GM18502 (cell line): ENCODE results near the gene NAA60.

ENCODE experiments used
- ATAC-seq: cut with Tn5 transposase; IDR thresholded peaks from one replicate; pipeline ENCODE4 v1.9.1; 2021; ENCODE audit warnings: mild to moderate bottlenecking; ENCODE audit not compliant: unreplicated experiment, poor library complexity

NAA60 gene

DNA sequence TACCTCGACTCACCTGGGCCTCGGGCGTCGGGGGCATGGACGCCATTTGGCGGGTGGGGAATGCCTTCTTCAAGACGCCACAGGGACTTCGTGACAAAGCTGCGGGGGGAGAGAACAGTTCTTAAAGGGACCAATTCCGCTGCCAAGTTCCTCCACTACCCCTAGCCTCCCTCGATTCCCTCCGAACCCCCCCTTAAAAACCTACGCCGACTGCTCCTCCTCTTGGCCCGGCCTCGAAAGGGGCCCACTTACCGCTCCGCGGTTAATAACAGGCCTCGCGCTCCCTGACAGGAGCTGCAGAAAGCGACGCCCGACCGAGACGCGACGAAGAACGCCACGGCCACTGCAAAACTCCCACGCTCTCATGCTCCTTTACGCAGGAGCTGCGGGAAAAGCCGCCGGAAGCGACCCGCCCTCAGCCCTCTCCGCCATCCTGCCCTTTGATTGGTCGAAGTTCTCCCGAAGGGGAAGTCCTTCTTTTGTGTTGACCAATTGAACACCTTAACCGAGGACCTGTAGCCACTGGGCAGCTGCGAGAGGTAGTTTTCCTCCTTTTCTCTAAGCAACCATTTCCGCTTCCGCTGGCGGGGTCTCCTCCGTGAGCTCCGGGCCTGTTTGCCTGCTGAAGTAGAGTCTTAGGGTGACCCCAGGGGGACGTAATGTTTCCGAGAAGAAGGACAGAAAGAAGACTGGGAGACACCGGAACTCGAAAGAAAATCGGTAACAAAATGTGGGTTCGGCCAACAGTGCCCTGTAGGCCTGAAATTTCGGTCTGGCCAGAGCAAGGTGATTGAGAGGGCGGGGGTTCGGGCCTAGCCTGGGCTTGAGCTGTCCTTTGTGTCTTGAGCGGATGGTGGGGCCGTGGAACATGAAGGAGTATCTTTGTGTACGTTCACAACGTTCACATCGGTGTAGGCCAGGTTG is at the start of gene NAA60, which contains the start of gene ZNF597:
Gene NAA60 (plus strand): TSS at position 573 of the 924 bp plus-strand sequence. CDS start 32,548 bp downstream, outside the sequence.
Gene ZNF597 (minus strand): TSS at position 397 of the 924 bp plus-strand sequence. CDS start 351 bp downstream, at position 46.
- peak; percentile 92 for ATAC-seq

GRCh38 chr16:3400446-3400778 is 43.1 kb upstream of the NAA60 start:
- ATAC-seq: no peak

GRCh38 chr16:3400779-3401688 is 42.4 kb upstream of the NAA60 start, which contains the start of the genes ZNF174 and ZSCAN32:
ZNF174 (plus strand) TSS chr16:3401215; CDS start chr16:3402005, 790 bp downstream.
ZSCAN32 (minus strand) TSS chr16:3401004; CDS start chr16:3397557, 3,447 bp downstream.
- ATAC-seq: peak; percentile 96

DNA sequence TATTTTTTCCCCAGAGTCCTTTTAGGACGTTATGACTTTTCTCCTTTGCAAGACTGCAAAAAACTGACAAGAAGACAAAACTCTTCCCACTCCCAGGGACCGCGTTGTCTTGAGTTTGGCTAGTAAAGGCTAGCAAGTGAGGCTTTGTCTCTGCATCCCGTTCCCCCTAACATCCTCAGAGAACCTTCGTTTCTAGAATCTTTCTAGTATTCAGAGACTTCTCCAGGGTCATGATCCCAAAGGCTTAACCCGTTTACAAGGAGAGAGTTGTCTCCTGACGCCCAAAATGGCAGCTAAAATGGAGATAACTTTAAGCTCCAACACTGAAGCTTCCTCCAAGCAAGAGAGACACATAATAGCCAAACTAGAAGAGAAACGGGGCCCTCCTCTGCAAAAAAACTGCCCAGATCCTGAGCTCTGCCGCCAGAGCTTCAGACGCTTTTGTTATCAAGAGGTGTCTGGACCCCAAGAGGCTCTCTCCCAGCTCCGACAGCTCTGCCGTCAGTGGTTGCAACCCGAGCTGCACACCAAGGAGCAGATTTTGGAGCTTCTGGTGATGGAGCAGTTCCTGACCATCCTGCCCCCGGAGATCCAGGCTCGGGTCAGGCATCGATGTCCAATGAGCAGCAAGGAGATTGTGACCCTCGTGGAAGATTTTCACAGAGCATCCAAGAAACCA is 41.6 kb upstream of the NAA60 start:
- no peak for ATAC-seq

DNA sequence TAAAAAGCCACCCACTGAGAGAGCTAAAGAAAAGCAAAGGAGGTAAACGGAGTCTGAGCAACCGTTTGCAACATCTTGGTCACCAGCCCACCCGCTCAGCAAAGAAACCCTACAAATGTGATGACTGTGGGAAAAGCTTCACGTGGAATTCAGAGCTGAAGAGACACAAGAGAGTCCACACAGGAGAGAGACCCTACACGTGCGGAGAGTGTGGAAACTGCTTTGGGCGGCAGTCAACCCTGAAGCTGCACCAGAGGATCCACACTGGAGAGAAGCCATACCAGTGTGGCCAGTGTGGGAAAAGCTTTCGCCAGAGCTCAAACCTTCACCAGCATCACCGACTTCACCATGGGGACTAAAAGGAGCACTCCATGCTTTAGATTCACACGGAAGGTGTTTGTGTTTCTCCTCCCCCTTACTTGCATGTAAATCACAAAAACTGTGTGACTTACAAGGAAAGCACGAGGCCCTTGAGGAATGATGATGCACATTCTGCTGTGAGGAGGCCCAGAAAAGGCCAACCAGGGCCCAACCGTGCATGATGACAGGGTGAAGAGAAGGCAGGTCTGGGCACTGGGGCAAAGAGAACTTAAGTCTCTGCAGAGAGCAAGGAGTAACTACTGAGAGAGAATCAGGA is 34.8 kb upstream of the NAA60 start:
- ATAC-seq: no peak

DNA sequence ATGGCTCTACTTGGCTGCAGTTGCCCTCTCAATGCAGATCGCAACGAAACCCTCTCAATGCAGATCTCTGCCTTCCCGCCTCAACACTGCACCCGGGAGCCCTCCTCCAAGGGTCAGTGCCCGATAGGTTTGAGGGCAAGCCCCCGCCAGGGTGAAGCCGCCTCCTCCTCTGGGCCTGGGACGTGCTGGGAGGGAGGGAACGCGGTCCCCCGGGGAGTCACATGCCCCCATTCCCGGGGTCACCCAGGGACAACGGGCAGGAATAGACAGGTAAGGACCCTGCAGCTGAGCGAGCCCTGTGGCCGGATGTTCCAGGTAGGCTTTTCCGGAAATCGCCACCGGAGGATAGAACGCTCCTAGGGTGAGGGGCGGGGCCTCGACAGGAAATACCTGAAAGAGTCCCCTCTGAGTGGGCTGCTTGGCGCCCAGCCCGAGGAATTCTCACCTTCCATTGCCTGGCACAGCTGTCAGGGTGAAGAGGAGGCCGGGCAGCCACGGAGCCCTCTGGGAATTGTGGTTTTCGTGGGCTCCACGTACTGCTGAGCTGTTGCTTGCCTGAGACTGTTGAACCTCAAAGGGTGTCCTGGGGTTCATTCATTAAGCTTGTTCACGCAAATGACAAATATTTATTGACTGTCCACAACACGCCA is 29.6 kb upstream of the NAA60 start:
- ATAC-seq: no peak

- no peak for ATAC-seq
Measured at GRCh38 chr16:3431779-3432219, 11.7 kb upstream of the NAA60 start.

DNA sequence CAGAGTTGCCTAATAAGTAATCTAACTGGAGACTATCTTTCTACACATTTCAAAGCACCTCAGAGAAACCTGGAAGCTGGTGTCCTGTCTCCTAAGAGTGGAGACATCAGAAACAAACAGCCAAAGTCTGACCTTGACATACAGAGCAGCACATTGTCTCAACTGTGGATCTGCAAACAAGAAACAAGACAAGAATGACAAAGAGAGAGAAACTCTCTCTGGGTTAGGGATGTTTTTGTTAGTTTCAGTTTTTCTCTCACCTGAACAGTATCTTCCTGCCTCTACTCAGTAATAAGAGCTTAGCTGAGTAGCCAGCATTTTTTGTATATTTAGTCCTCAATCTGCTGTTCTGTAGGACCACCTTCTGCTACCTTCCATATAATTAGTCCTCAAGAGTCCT is 9.1 kb upstream of the NAA60 start:
- ATAC-seq: no peak

DNA sequence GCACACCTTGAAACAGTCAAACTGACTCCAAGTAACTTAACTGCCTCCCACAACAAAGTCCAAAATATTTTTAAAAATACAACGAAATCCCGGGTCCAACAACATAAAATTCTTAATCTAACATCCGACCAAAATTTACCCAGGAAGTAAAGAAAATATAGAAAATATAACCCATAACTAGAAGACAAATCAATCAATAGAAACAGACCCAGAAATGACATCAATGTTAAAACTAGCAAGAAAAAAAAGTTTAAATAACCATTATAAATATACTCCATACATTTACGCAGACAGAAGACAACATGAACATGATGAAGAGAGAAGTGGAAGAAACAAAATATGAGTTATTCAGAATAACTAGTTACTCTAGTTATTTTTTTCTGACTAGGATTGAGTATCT is 3.8 kb upstream of the NAA60 start:
- no peak for ATAC-seq

- ATAC-seq: peak; percentile 36
Measured at GRCh38 chr16:3444032-3444388, 530 bp downstream of the NAA60 start.

DNA sequence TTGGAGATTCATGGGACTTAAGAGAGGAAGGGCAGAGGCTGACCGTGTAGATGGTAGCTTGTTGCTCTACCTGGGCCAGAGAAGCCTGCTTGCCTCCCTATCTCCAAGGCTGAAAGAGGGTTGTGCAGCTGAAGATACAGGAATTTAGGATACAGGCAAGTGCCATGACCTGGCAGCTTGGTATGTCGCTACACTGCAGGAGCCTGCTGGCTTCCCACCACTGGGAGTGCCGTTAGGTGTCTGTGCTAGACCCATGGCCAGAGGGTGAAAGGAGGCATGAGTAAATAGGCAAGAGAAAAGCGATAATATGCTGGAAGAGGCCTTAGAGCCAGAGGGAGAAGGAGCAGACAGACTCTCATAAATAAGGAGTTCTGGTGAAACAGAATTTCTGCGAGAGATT is 10.6 kb downstream of the NAA60 start:
- no peak for ATAC-seq

DNA sequence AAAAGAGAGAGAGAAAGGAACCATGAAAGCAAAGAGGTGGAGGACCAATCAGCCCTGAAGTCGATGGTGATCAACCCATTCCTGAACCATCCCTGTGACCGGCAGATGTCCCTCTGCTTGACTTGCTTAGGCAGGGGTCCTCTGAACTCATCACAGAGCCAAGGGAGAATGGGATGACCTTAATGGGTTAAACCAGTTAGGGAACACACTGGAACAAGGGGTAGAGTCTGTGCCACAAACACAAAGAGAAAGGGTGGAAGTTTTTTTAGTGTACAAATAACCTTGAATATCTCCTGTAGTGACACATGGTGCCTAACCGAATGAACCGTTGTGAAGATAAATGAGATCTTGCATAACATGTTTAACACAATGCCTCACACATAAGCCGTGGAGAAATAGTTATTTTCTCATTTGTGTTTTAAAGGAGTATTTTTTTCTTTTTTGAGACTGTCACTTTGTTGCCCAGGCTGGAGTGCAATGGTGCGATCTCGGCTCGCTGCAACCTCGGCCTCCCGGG is 11.2 kb downstream of the NAA60 start:
- no peak for ATAC-seq

GRCh38 chr16:3457434-3458252 is 14.2 kb downstream of the NAA60 start:
- peak; percentile 73 for ATAC-seq

GRCh38 chr16:3458278-3458851 is 14.9 kb downstream of the NAA60 start:
- ATAC-seq: peak; percentile 26

GRCh38 chr16:3458852-3459361 is 15.4 kb downstream of the NAA60 start:
- no peak for ATAC-seq

- no peak for ATAC-seq
Measured at GRCh38 chr16:3459401-3460090, 16.1 kb downstream of the NAA60 start.

- ATAC-seq: no peak
Measured at GRCh38 chr16:3460121-3460520, 16.6 kb downstream of the NAA60 start.
